WI38 (cell line): ENCODE data around the gene MB.

ENCODE experiments used
- H3K4me3 ChIP-seq: 2 replicates; pipeline ENCODE4 v1.5.1; 2011; ENCODE audit warnings: low read depth, mild to moderate bottlenecking, control low read depth, low read length
- CTCF ChIP-seq: IDR thresholded peaks from 2 replicates; pipeline ENCODE4 v1.5.1; 2012; ENCODE audit warnings: low read depth, mild to moderate bottlenecking, control low read depth, low read length

Gene MB

GRCh38 chr22:35593891-35594470, 23.1 kb downstream of the MB start:
- H3K4me3 ChIP-seq = no peak overlapping the region
- TF ChIP-seq CTCF = no peak

DNA sequence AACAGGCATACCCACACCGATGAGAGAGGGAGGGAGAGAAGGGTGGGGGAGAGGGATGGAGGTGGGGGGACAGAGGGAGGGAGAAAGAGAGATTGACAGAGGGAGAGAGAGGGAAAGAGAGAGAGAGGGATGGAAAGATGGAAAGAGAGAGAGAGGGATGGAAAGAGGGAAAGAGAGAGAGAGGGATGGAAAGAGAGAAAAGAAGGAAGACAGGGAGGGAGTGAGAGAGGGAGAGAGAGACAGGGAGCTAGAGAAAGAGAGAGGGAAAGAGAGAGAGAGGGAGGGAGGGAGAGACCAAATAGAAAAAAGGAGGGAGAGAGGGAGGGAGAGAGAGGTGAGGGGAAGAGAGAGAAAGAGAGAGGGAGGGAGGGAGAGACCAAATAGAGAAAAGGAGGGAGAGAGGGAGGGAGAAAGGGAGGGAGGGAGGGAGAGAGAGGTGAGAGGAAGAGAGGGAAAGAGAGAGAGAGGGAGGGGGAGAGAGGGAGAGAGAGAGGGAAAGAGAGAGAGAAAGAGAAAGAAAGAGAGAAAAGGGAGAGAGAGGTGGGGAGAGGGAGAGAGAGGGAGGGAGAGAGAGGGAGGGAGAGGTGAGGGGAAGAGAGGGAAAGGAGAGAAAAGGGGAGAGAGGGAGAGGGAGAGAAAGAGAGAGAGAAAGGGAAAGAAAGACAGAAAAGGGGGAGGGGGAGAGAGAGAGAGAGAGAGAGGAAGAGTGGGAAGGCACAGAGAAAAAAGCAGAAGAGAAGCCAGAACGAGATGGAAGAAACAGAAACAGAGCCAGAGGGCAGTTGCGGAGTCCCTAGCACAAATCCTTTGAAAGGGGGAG, 23.8 kb downstream of the MB start:
- TF ChIP-seq CTCF = no peak
- no peak overlapping the region for H3K4me3 ChIP-seq

DNA sequence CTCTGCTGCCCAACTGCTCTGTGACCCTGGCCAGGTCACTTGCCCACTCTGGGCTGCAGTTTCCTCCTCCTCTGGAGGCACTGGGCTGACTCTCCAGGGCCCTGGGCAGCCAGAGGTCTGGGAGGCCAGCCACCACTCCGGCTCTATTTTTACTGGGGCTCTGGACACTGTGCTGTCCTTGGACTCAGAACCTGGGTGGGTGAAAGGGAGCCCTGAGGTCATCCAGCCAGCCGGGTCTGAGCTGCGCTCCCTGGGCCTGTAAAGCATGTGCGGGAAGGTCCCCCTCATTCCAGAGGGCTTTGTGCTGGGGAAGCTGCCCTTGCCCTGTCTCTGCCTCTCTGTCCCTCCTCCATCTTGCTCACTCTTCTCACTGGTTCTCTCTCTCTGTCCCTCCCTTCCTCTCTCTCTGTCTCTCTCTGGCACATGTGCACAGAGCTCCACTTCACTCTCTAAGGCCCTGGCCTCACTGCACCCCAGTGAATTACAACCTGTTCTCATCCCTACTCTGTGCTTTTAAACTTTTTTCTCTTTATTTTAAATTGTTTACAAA, 24.6 kb downstream of the MB start:
- no peak for TF ChIP-seq CTCF
- no peak overlapping the region for H3K4me3 ChIP-seq

DNA sequence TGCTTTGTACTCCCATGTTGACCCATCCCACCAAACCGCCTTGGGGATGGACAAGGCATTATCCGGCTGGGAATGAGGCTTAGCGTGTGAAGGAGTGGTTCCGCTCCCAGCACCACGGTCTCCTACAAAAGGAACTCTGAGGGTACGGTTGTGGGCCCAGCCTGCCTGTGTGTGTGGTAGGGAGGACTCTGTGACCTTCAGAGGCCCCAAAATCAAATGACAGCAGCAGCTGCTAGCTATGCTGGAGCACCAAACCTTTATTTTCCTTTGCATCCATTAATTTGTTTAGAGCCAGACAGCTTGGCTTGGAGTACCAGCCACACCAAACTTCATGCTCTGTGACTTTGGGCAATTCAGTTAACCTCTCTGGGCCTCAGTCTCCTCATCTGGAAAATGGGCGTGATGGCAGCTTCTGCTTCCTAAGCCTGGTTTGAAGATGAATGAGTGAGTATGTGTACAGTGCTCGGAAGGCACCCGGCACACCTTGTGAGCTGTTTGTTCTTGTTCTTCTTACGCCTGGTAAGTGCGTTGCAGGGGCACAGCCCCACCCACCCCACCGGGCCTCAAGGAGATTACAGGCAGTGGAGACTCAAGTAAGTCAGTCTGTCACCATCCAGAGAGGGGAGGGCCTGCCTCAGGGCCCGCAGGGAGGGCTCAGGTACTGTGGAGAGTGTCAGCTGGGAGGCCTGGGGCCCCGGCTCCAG, 25.3 kb downstream of the MB start:
- H3K4me3 ChIP-seq = no peak overlapping the region
- no peak for TF ChIP-seq CTCF

DNA sequence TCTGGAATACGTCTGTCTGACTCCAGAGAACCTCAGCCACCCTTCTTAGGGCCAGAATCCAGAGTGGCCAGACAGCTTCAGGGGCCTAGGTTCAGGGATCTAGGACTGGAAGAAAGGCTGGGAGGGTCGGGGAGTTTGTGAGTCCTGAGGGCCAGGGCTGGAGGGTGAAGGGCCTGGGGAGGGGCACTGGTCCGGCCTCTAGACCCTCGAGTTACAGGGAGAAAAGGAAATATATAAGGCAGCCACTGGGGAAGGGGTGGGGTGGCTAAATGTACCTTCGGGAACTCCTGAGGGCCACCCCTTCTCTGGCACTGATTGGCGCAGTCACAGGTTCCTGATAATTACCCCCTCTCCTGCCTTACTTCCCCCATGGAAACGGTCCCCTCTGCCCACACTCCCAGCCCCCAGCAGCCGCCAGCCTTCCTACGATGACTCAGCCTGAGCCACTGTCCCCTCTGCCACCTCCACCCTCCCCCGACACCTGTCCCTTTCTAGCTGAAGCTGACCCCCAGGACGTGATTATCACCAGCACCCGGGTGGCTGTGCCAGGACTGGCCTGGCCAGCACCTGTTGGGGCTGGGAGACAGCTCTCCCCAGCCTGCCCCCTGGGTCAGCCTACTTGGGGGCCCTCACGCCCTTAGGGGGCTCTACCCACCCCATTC, 26.4 kb downstream of the MB start:
- TF ChIP-seq CTCF = no peak
- no peak overlapping the region for H3K4me3 ChIP-seq

DNA sequence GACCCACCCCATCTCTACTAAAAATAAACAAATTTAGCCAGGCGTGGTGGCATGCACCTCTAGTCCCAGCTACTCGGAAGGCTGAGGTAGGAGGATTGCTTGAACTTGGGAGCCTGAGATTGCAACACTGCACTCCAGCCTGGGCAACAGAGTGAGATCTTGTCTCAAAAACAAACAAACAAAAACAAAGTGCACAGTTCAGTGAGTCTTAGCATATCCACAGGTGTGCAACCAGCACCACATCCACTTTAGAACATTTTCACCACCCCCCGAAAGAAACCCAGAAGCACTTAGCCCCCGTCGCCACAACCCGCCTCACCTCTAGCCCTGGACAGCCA, 27.4 kb downstream of the MB start:
- no peak overlapping the region for H3K4me3 ChIP-seq
- TF ChIP-seq CTCF = no peak
